Suprapubic skin (tissue), 3 donors: ENCODE results near the gene ADORA3.

ENCODE experiments used
- CTCF ChIP-seq, 2 donors: fragments of 200-600 bp in 1 of 2; fragments of 450-650 bp in 1 of 2; sonication (generic) in 1 of 2; IDR thresholded peaks; one replicate each; pipeline ENCODE4 v1.5.1; 2016 to 2019; ENCODE audit warnings: antibody characterized with exemption in 2 of 2, mild to moderate bottlenecking in 1 of 2, moderate library complexity in 1 of 2
- POLR2AphosphoS5 ChIP-seq, 3 donors: sonication (generic); formaldehyde crosslinking; IDR thresholded peaks; one replicate each; pipeline ENCODE4 v1.6.1; 2017; ENCODE audit warnings: antibody characterized with exemption in 3 of 3

GRCh38 chr1:111535256-111536191, 32.1 kb upstream of the ADORA3 start:
- TF ChIP-seq POLR2AphosphoS5 (IDR thresholded peaks at IDR 0.05) (no peak), CTCF (IDR thresholded peaks at IDR 0.05) (no peak)
